Measurements from ENCODE around the gene CAPG. TPM values are rescaled to one million over a fixed set of nuclear protein-coding genes. Genes with fewer than 3 reads are reported as not detected.

The CAPG gene
- total and polyA plus RNA-seq, 2 of the 4 experiments (the other 2 are of a cell fraction), result 79.9 to 98.3 TPM

DNA sequence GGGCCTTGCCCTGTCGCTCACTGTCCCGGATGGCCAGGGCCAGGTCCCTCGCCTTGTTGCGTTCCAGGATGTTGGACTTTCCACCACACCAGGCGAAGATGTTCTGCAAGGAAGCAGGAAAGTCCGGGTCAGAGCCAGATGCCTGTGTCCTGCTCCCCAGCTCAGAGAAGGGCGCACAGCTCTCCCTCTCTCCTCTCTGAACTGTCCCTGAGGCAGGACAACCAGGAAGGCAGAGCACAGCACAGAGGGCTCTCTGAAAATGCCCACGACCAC is 11.0 kb downstream of the CAPG start:
- Histone ChIP-seq H3K4me3 (ENCODE audit: insufficient read depth, low read depth, low read length) (no peak overlapping the region), H4K20me1 (ENCODE audit: insufficient read depth, low read length) (no peaks in the 10 kb centered on the region; the same call in 1 of the 2 replicates), H3K36me3 (ENCODE audit: control insufficient read depth, insufficient read depth, low read length) (peaks cover 17% of the 10 kb centered on the region), H3K9me3 (ENCODE audit: control insufficient read depth, insufficient read depth, low read length) (no peaks in the 10 kb centered on the region), H2BK15ac (ENCODE audit: low read depth, low read length) (no peak overlapping the region), H3K18ac (ENCODE audit: low read depth, low read length) (no peak overlapping the region), H4K8ac (ENCODE audit: low read depth in 2 of 2, low read length in 2 of 2) (no peak overlapping the region), H3K27ac (ENCODE audit: insufficient read depth, low read length) (no peak overlapping the region), H2BK20ac (ENCODE audit: low read depth, low read length) (no peak overlapping the region), H2AK5ac (ENCODE audit: low read depth, low read length) (no peak overlapping the region), H3K14ac (replicated peaks; ENCODE audit: low read depth, low read length) (no peak overlapping the region), H4K91ac (ENCODE audit: insufficient read depth, low read depth, low read length) (no peak overlapping the region), H3K27me3 (ENCODE audit: control insufficient read depth, insufficient read depth, low read length) (no peaks in the 10 kb centered on the region), H2AK9ac (replicated peaks; ENCODE audit: low read depth, low read length, poor library complexity) (no peak overlapping the region), H3K23ac (ENCODE audit: low read depth, low read length) (no peak overlapping the region), H2AFZ (replicated peaks; ENCODE audit: low read length, poor library complexity) (no peak overlapping the region), H3K4me2 (ENCODE audit: low read depth, low read length) (no peak overlapping the region), H3K9ac (ENCODE audit: low read depth, low read length) (no peak overlapping the region), H2BK5ac (ENCODE audit: low read depth, low read length, poor library complexity, severe bottlenecking) (no peak overlapping the region), H3K4me1 (ENCODE audit: control insufficient read depth, insufficient read depth, low read length) (peaks cover 1% of the 10 kb centered on the region), H3K56ac (ENCODE audit: extremely low read depth, insufficient read depth, low read length) (no peak overlapping the region), H3K79me1 (ENCODE audit: low read depth in 1 of 2, low read length in 2 of 2) (no peaks in the 10 kb centered on the region), H3K4ac (ENCODE audit: low read depth, low read length) (no peak overlapping the region), H4K5ac (ENCODE audit: low read depth, low read length) (no peak overlapping the region), H3K9me1 (ENCODE audit: insufficient read depth, low read length) (peaks cover 5% of the 10 kb centered on the region; the same call in 1 of the 2 replicates), H2BK120ac (ENCODE audit: low read depth, low read length) (no peak overlapping the region)
- no TSS peak for BruUV-seq (replicated peaks)
- no peak for TF ChIP-seq RFX5 (IDR thresholded peaks at IDR 0.05; ENCODE audit: low read depth, low read length)
- no peak for TF ChIP-seq MAFK (IDR thresholded peaks at IDR 0.05; ENCODE audit: low read depth, low read length)
- TF ChIP-seq, protein P1, sequence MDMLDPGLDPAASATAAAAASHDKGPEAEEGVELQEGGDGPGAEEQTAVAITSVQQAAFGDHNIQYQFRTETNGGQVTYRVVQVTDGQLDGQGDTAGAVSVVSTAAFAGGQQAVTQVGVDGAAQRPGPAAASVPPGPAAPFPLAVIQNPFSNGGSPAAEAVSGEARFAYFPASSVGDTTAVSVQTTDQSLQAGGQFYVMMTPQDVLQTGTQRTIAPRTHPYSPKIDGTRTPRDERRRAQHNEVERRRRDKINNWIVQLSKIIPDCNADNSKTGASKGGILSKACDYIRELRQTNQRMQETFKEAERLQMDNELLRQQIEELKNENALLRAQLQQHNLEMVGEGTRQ (IDR thresholded peaks at IDR 0.05; ENCODE audit: low read depth, low read length), result no peak
- no peak for TF ChIP-seq RAD21 (IDR thresholded peaks at IDR 0.05; ENCODE audit: low read length)
- TF ChIP-seq MXI1 (IDR thresholded peaks at IDR 0.05; ENCODE audit: borderline replicate concordance, low read depth, low read length), result no peak
- TF ChIP-seq RCOR1 (IDR thresholded peaks at IDR 0.05; ENCODE audit: insufficient replicate concordance, low read length), result no peak
- TF ChIP-seq MAZ (IDR thresholded peaks at IDR 0.05; ENCODE audit: borderline replicate concordance, low read depth, low read length), result no peak
- TF ChIP-seq FOS (IDR thresholded peaks at IDR 0.05; ENCODE audit: low read depth, low read length), result no peak
- no peak for TF ChIP-seq BHLHE40 (IDR thresholded peaks at IDR 0.05; ENCODE audit: low read depth, low read length)
- no peak for TF ChIP-seq ELK1 (IDR thresholded peaks at IDR 0.05; ENCODE audit: borderline replicate concordance, low read depth, low read length)
- no peak for TF ChIP-seq SMC3 (IDR thresholded peaks at IDR 0.05; ENCODE audit: low read depth, low read length)
- TF ChIP-seq CEBPB (IDR thresholded peaks at IDR 0.05; ENCODE audit: low read depth, low read length), result no peak
- no peak for TF ChIP-seq NFE2L2 (IDR thresholded peaks at IDR 0.05; ENCODE audit: low read depth, low read length)
- no peak for TF ChIP-seq CHD1 (IDR thresholded peaks at IDR 0.05; ENCODE audit: low read depth, low read length)
- TF ChIP-seq POLR2A (IDR thresholded peaks at IDR 0.05; ENCODE audit: low read depth, low read length), result no peak
- TF ChIP-seq CTCF (conservative IDR thresholded peaks at IDR 0.05; ENCODE audit: low read depth, low read length), result no peak
- 100% methylated on average over 2 of the region's 8 CpGs; no CpG with 5 or more reads in 1 of the 2 experiments for WGBS, 2 experiments (ENCODE audit: extremely low coverage in 2 of 2, insufficient read length in 1 of 2)
- ChIA-PET CTCF (no interaction called here), POLR2A (ENCODE audit: unreplicated experiment) (no interaction called here)
- intact Hi-C loops (cut with micrococcal nuclease) (no loop called here), in situ Hi-C loops (cut with MboI; ENCODE audit: low sequenced_read_pairs) (no loop called here), dilution Hi-C loops (cut with HindIII; ENCODE audit: low sequenced_read_pairs, unreplicated experiment) (no loop called here)
- DNase-seq (no peak), ATAC-seq (ENCODE audit: low read depth) (no peak)

Measured in IMR-90 (cell line).